ACC112 (cell line): ENCODE results near the gene MRGPRD.
"Not testable (repeated sequence)": the region's sequence is repeated elsewhere in the genome, so short reads cannot be mapped to it uniquely, and the experiment has no call there.

Experiments
- H2AFZ ChIP-seq: fragments of 200-600 bp; sonication (generic); one replicate; pipeline ENCODE4 v1.6.0; 2017; ENCODE audit warnings: antibody characterized with exemption, low read length; ENCODE audit not compliant: unreplicated experiment
- H3K27ac ChIP-seq: fragments of 200-600 bp; sonication (generic); 2 replicates; pipeline ENCODE4 v1.5.1; 2014; ENCODE audit warnings: low read depth, mild to moderate bottlenecking, antibody characterized with exemption, low read length, moderate library complexity
- H3K27me3 ChIP-seq: fragments of 200-600 bp; sonication (generic); 2 replicates; pipeline ENCODE4 v1.6.1; 2014; ENCODE audit warnings: mild to moderate bottlenecking, antibody characterized with exemption, low read length, moderate library complexity, mixed read lengths; ENCODE audit not compliant: insufficient read depth
- H3K36me3 ChIP-seq: fragments of 200-600 bp; sonication (generic); 2 replicates; pipeline ENCODE4 v1.6.1; 2016; ENCODE audit warnings: mild to moderate bottlenecking, antibody characterized with exemption, low read length, moderate library complexity, mixed read lengths; ENCODE audit not compliant: insufficient read depth
- H3K4me1 ChIP-seq: fragments of 200-600 bp; sonication (generic); one replicate; pipeline ENCODE4 v1.6.1; 2016; ENCODE audit warnings: low read length, mixed read lengths; ENCODE audit not compliant: insufficient read depth, unreplicated experiment, control insufficient read depth
- H3K4me3 ChIP-seq: fragments of 200-600 bp; sonication (generic); 2 replicates; pipeline ENCODE4 v1.5.1; 2014; ENCODE audit warnings: mild to moderate bottlenecking, low read depth, low read length
- H3K79me2 ChIP-seq: fragments of 200-600 bp; sonication (generic); one replicate; pipeline ENCODE4 v1.6.0; 2016; ENCODE audit warnings: low read length; ENCODE audit not compliant: control insufficient read depth, unreplicated experiment, insufficient read depth

The MRGPRD gene

DNA sequence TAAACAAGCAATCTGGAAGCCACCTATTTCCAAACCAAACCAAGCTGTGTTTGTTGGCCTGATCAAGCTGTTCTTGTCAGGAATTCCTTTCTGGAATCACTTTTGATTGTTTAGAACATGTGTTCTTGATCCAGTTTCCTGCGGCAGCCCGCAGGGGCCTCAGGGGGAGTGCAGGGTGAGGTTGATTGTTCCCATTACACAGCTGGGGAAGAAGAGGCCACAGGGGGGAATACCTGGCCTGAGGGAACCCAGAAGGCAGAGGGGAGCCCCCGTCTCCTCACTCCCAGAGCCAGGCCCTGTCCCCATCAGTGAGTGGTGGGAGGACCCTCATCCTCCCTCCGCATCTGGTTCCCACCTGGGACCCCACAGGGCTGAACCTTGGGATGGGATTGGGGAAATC is 4.2 kb downstream of the MRGPRD start:
- H3K4me3 ChIP-seq: no peak overlapping the region
- H2AFZ ChIP-seq: no peak overlapping the region
- H3K27ac ChIP-seq: no peak overlapping the region
- H3K79me2 ChIP-seq: no peaks in the 10 kb centered on the region
- no peaks in the 10 kb centered on the region for H3K36me3 ChIP-seq
- no peaks in the 10 kb centered on the region for H3K4me1 ChIP-seq
- H3K27me3 ChIP-seq: 0 out of 2 replicates have a peak, but pooled peaks cover under 1% of the 10 kb centered on the region

DNA sequence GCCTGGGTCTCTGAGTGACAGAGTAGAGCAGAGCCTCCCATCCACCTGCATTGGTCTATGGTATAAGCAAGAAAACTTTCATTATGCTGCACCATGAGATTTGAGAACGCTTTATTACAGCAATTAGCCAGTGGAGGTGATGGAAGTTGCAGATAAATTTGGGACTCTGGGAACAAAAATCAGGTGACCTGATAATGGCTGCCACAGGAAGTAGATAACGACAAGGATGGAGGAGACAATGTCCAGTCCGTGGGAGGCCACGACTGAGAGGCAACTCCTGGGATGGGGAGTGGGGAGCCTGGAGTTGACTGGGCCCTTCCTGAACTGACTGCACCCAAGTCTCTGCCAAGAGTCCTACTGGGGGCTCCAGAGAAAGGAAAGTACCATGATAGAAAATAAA is 4.7 kb downstream of the MRGPRD start:
- H3K4me3 ChIP-seq: no peak overlapping the region
- no peaks in the 10 kb centered on the region for H3K4me1 ChIP-seq
- no peak overlapping the region for H3K27ac ChIP-seq
- H3K79me2 ChIP-seq: no peaks in the 10 kb centered on the region
- peaks cover 5% of the 10 kb centered on the region for H3K27me3 ChIP-seq
- H2AFZ ChIP-seq: no peak overlapping the region
- no peaks in the 10 kb centered on the region for H3K36me3 ChIP-seq

DNA sequence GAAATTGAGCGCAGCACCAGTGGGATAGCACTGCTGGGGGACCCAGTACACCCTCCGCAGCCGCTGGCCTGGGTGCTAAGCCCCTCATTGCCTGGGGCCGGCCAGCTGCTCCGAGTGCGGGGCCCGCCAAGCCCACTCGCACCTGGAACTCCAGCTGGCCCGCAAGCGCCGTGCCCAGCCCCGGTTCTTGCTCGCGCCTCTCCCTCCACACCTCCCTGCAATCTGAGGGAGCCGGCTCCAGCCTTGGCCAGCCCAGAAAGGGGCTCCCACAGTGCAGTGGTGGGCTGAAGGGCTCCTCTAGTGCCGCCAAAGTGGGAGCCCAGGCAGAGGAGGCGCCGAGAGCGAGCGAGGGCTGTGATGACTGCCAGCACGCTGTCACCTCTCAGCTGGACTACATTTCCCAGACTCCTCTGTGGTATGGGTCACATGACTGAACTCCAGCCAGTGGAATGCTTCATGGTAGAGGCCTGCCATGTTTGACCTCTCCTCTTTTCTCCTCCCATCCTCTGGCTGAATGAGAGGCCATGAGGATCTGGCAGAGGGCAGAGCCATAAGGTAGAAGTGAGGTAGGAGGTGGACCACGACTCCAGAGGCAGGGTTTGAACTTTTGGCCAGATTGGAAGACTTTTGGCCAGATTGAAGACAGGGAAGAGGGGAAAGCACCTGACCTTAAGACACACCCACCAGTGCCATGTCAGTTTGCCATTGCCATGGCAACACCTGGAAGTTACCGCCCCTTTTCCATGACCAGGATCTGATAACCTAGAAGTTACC is 6.2 kb downstream of the MRGPRD start:
- Histone ChIP-seq H3K27me3 (peaks cover 16% of the 10 kb centered on the region), H3K36me3 (no peaks in the 10 kb centered on the region), H2AFZ (no peak overlapping the region), H3K27ac (no peak overlapping the region), H3K4me3 (no peak overlapping the region), H3K4me1 (no peaks in the 10 kb centered on the region), H3K79me2 (no peaks in the 10 kb centered on the region)

DNA sequence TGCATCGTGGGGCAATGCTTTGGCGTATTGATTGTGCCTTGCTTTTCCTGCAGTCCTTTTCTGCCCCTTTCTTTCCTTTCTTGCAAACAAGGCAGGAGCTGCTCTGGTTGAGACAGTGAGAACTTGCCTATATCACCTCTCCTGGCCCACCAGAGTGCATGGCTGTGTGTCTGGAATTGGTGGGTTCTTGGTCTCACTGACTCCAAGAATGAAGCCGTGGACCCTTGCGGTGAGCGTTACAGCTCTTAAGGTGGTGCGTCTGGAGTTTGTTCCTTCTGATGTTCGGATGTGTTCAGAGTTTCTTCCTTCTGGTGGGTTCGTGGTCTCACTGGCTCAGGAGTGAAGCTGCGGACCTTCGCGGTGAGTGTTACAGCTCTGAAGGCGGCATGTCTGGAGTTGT is 7.1 kb downstream of the MRGPRD start:
- H3K4me3 ChIP-seq, H3K79me2 ChIP-seq, H3K4me1 ChIP-seq, H3K27ac ChIP-seq, H2AFZ ChIP-seq, H3K36me3 ChIP-seq: not testable (repeated sequence)
- peaks cover 18% of the 10 kb centered on the region for H3K27me3 ChIP-seq

DNA sequence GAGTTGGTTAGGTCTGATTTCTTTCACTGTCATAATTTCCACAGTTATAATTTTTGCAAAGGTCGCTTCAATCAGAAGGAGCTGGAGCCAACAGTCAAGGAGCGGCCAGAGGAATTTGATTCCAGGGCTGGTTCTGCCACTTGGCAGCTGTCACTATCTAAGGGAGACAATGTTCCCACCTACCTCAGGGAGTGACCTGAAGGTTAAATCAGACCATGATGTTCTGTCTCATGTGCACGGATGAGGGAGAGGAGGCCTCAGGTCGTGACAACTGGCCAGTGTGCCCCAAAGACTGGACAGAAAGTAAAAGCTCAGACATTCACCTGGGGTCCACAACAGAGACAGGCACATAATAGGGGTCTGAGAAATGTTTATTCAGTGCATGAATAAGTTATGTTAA is 7.6 kb downstream of the MRGPRD start:
- Histone ChIP-seq H2AFZ (no peak overlapping the region), H3K27ac (no peak overlapping the region), H3K4me1 (no peaks in the 10 kb centered on the region), H3K36me3 (no peaks in the 10 kb centered on the region), H3K27me3 (peaks cover 23% of the 10 kb centered on the region), H3K79me2 (no peaks in the 10 kb centered on the region), H3K4me3 (no peak overlapping the region)

DNA sequence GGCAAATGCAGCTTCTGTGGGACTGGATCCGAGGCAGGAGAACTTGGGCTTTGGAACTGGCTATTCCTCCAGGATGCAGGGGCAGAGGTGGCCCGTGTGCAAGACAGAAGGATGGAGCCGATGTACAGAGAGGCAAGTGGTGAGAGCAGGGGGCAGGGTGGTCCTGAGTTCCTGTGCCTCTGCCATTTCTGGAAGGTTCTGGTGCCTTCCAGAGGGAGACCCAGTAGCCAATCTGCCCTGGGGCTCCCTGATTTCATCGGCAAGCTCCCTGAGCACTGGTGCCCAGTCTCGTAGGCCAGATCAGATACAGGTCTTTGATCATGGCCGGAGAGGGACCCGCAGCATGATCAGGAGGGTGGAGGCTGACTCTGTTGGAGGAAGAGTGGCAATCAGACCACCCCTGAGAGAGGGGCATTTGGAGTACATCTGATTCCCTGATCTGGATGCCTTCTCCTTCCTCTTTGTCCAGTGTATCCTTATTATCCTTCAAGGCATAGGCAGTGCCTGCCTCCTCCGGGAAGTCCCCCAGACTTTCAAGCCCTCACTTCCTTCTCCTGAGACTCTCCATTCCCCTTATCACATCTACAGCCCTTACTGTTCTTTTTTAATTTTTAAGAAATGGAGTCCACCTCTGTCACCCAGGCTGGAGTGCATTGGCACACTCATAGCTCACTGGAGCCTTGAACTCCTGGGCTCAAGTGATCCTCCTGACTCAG is 9.7 kb downstream of the MRGPRD start:
- H3K4me3 ChIP-seq: no peak overlapping the region
- peaks cover 44% of the 10 kb centered on the region for H3K27me3 ChIP-seq
- H2AFZ ChIP-seq: no peak overlapping the region
- no peaks in the 10 kb centered on the region for H3K4me1 ChIP-seq
- no peaks in the 10 kb centered on the region for H3K79me2 ChIP-seq
- H3K36me3 ChIP-seq: no peaks in the 10 kb centered on the region
- H3K27ac ChIP-seq: no peak overlapping the region

DNA sequence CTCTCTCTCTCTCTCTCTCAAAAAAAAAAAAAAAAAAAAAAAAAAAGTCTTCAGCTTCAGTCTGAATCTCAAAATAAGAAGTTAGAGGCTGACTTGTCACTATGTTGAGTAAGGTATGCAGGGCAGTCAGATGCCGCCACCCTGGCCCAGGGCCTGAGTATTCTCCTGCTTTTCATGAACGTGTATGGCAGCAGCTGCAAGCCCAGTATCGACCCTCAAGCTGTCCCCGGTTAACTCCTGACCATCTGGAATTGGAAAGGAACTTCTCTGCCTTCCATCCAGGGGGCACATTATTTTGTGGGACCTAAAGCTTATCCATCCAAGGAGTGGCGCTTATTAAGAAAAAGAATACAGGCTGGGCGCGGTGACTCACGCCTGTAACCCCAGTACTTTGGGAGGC is 11.4 kb downstream of the MRGPRD start:
- Histone ChIP-seq H3K4me1 (no peaks in the 10 kb centered on the region), H2AFZ (no peak overlapping the region), H3K27me3 (peaks cover 53% of the 10 kb centered on the region), H3K27ac (no peak overlapping the region), H3K79me2 (no peaks in the 10 kb centered on the region), H3K36me3 (no peaks in the 10 kb centered on the region), H3K4me3 (no peak overlapping the region)

DNA sequence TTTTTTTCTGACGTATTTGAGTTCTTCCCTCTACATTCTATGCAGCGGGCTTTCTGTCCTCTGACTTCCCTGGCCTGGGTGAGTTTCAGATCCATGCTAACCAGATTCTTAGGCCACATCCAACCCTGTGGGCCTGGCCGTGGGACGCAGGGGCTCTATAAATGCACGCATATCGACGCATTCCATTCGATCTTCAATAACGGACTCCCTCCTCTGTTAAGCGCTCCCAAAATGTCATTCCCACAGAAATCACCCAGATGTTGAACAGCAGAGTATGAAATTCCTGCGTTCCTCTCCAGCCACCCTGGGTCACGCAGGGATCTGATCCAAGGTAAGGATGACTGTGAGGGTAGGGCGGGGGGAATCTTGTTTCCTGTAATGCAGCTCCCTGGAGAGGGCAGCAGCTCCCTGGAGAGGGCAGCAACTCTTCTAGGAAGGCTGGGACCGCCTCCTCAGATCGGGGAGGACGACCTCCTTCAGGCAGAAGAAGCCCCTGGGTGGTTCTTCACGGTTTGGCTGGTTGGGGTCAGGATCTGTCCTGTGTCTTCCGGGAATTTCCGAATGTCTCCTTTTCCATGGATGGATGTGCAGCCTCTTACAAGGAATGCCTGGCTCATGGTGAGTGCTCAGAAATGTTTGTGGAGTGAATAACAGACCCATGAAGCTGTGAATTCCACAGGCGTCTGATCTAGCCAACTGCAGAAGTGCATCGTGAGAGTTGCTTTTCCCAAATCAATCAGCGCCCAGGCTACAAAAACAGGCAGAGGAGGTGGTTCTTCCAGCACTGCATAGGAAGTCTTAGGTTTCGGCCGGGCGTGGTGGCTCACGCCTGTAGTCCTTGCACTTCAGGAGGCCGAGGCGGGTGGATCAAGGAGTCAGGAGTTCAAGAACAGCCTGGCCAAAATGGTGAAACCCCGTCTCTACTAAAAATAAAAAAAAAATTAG is 12.2 kb downstream of the MRGPRD start:
- H3K4me3 ChIP-seq: no peak overlapping the region
- H2AFZ ChIP-seq: no peak overlapping the region
- H3K79me2 ChIP-seq: no peaks in the 10 kb centered on the region
- H3K27ac ChIP-seq: no peak overlapping the region
- no peaks in the 10 kb centered on the region for H3K4me1 ChIP-seq
- no peaks in the 10 kb centered on the region for H3K36me3 ChIP-seq
- peaks cover 53% of the 10 kb centered on the region for H3K27me3 ChIP-seq

DNA sequence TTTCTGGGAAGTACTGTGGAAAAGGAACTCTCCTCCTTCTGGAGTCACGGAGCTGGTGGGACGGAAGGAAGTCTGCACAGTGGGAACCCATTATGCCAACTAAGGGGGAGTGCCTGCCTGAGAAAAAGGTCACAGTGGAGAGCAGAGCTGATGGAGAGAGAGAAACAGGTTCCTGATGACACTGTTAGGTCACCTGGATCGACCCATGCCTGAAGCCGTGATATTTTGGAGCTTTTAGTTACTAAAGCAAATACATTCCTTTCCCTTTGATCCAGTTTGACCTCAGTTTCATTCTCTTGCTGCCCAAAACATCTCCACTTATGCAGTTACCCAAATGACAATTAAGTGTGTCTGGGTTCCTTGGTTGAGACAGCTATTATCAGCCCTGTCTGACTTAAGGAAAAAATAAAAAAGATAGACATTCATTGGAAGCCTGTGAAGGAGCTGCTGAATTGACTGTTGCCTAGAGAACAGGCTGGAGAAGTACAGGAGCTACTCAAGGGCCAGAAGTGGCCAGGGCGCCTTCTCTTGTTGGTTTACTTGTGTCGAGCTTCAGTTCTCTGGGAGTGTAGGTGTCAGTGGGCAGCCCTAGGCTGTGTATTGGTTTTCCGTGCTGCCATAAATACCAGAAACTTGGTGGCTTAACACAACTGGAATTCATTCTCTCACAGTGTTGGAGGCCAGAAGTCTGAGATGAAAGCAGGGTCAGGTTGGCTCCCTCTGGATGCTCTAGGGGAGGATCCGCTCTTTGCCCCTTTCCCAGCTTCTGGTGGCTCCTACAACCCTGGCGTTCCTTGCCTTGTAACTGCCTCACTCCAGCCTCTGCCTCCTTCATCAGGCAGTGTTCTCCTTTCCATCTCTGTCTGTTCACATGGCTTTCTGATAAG is 13.6 kb downstream of the MRGPRD start:
- H2AFZ ChIP-seq: no peak overlapping the region
- peaks cover 53% of the 10 kb centered on the region for H3K27me3 ChIP-seq

More for the DNA sequence above, 13.6 kb downstream of the MRGPRD start:
- H3K4me3 ChIP-seq: no peak overlapping the region
- no peaks in the 10 kb centered on the region for H3K36me3 ChIP-seq
- H3K27ac ChIP-seq: no peak overlapping the region
- no peaks in the 10 kb centered on the region for H3K4me1 ChIP-seq
- no peaks in the 10 kb centered on the region for H3K79me2 ChIP-seq
